WTC11 (cell line): ENCODE results near the gene LRMDA. TPM values are rescaled to one million over a fixed set of nuclear protein-coding genes. Genes with fewer than 3 reads are reported as not detected.

Experiments
- ATAC-seq: fragments of 200-7000 bp; cut with Tn5 transposase; 2 replicates; pipeline ENCODE4 v1.10.0; 2021; ENCODE audit warnings: mild to moderate bottlenecking, moderate library complexity
- CTCF ChIA-PET: fragments of 300-600 bp; sonication (Branson Sonifier 250); formaldehyde crosslinking; loops from one replicate; lab custom pipeline; 2021; ENCODE audit warnings: antibody characterized with exemption; lab: Charles Lee
- POLR2A ChIA-PET: fragments of 350-600 bp; sonication (Branson Sonifier 250); formaldehyde crosslinking; loops from one replicate; lab custom pipeline; 2021; ENCODE audit warnings: antibody characterized with exemption; lab: Charles Lee
- DNase-seq: peaks from one replicate; pipeline ENCODE4 v3.0.0; 2021; ENCODE audit warnings: low spot score
- H3K27ac Mint-ChIP-seq: 2 replicates; pipeline ENCODE4 v1.8.0; 2021; ENCODE audit warnings: mixed read lengths
- H3K27me3 Mint-ChIP-seq: 2 replicates; pipeline ENCODE4 v1.8.0; 2021; ENCODE audit warnings: low read depth, mild to moderate bottlenecking, moderate library complexity, mixed read lengths
- H3K36me3 Mint-ChIP-seq: 2 replicates; pipeline ENCODE4 v1.8.0; 2021; ENCODE audit warnings: mixed read lengths
- H3K4me1 Mint-ChIP-seq: 2 replicates; pipeline ENCODE4 v1.8.0; 2022; ENCODE audit warnings: mixed read lengths
- H3K4me3 Mint-ChIP-seq: 2 replicates; pipeline ENCODE4 v1.8.0; 2021; ENCODE audit warnings: mild to moderate bottlenecking, moderate library complexity, mixed read lengths
- H3K9me3 Mint-ChIP-seq: 2 replicates; pipeline ENCODE4 v1.8.0; 2021; ENCODE audit warnings: mixed read lengths
- CREB1 ChIP-seq: sonication (generic); formaldehyde crosslinking; IDR thresholded peaks from 2 replicates; pipeline ENCODE4 v1.8.0; 2023; ENCODE audit warnings: mild to moderate bottlenecking, missing genetic modification reagents
- EMX1 ChIP-seq: fragments of 250-450 bp; sonication (Bioruptor Pico); IDR thresholded peaks from 2 replicates; pipeline ENCODE4 v1.8.0; 2021; ENCODE audit warnings: mild to moderate bottlenecking
- IRF2 ChIP-seq: sonication (generic); formaldehyde crosslinking; IDR thresholded peaks from 2 replicates; pipeline ENCODE4 v1.8.0; 2022; ENCODE audit warnings: low read depth, missing genetic modification reagents, borderline replicate concordance
- JUN ChIP-seq: sonication (generic); formaldehyde crosslinking; IDR thresholded peaks from 2 replicates; pipeline ENCODE4 v1.8.0; 2023; ENCODE audit warnings: mild to moderate bottlenecking, missing genetic modification reagents
- MYBL2 ChIP-seq: sonication (generic); formaldehyde crosslinking; IDR thresholded peaks from 2 replicates; pipeline ENCODE4 v1.8.1; 2023; ENCODE audit warnings: mild to moderate bottlenecking, moderate library complexity, missing genetic modification reagents
- OVOL2 ChIP-seq: fragments of 250-450 bp; sonication (Bioruptor Pico); IDR thresholded peaks from 2 replicates; pipeline ENCODE4 v1.9.0; 2021; ENCODE audit warnings: mild to moderate bottlenecking, borderline replicate concordance
- PRRX2 ChIP-seq: fragments of 250-450 bp; sonication (Bioruptor Pico); IDR thresholded peaks from 2 replicates; pipeline ENCODE4 v1.8.0; 2021; ENCODE audit warnings: mild to moderate bottlenecking
- ZNF263 ChIP-seq: sonication (generic); formaldehyde crosslinking; IDR thresholded peaks from 2 replicates; pipeline ENCODE4 v1.8.1; 2022; ENCODE audit warnings: low read depth, mild to moderate bottlenecking, moderate library complexity, missing genetic modification reagents
- total RNA-seq: library from RNA; stranded (reverse); gene quantifications from 3 replicates; pipeline ENCODE4 v1.2.3, GENCODE V29; 2021
- TF ChIP-seq, protein P1 (sequence below): fragments of 200-600 bp; IDR thresholded peaks from 2 replicates; pipeline ENCODE4 v1.8.0; 2022; ENCODE audit warnings: antibody characterized with exemption
- TF ChIP-seq, protein P2 (sequence below): sonication (generic); formaldehyde crosslinking; IDR thresholded peaks from 2 replicates; pipeline ENCODE4 v1.8.1; 2023; ENCODE audit warnings: mild to moderate bottlenecking, missing genetic modification reagents
- TF ChIP-seq, protein P3 (sequence below): sonication (generic); formaldehyde crosslinking; IDR thresholded peaks from 2 replicates; pipeline ENCODE4 v1.8.1; 2023; ENCODE audit warnings: mild to moderate bottlenecking, missing genetic modification reagents, borderline replicate concordance
- TF ChIP-seq, protein P4 (sequence below): sonication (generic); formaldehyde crosslinking; IDR thresholded peaks from 2 replicates; pipeline ENCODE4 v1.8.0; 2022; ENCODE audit warnings: mild to moderate bottlenecking, missing genetic modification reagents
- TF ChIP-seq, protein P5 (sequence below): sonication (generic); formaldehyde crosslinking; IDR thresholded peaks from 2 replicates; pipeline ENCODE4 v1.8.0; 2022; ENCODE audit warnings: mild to moderate bottlenecking, missing genetic modification reagents
- TF ChIP-seq, protein P6 (sequence below): fragments of 250-450 bp; sonication (Bioruptor Pico); IDR thresholded peaks from 2 replicates; pipeline ENCODE4 v1.9.0; 2021; ENCODE audit warnings: mild to moderate bottlenecking
- TF ChIP-seq, protein P7 (sequence below): sonication (generic); formaldehyde crosslinking; IDR thresholded peaks from 2 replicates; pipeline ENCODE4 v1.8.1; 2022; ENCODE audit warnings: missing genetic modification reagents, borderline replicate concordance
- TF ChIP-seq, protein P8 (sequence below): sonication (generic); formaldehyde crosslinking; IDR thresholded peaks from 2 replicates; pipeline ENCODE4 v1.8.1; 2022; ENCODE audit warnings: low read depth, missing genetic modification reagents, borderline replicate concordance

LRMDA gene
- total RNA-seq, 1 experiment from 2014 or later, result 0.92 TPM

DNA sequence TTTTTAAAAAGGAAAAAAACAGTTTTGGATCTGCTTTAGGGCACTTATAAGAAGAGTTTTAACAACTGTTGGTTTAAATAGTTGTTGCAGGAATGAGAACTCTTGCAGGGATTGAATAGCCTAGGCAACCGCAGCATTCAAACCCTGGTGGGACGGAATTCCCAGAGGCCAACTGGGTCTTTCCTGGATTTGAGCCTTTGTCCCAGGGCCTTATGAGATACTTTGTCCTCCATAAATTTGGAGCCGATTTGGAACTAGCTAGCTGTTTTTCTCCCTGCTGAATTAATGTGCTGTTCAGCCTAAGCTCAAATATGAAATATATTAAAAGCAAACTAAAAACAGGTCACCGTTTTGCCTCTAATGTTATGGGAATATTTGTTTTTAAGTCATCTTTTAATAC lies 109.6 kb downstream of the LRMDA start:
- ChIA-PET POLR2A (no interaction called here), CTCF (interaction anchor here (0.5 kb wide), 1 partner anchor 9 kb away, joined by 3 read pairs; no protein-coding TSS in a partner anchor)
- DNase-seq, result no peak
- Mint-ChIP-seq H3K36me3 (no peaks in the 10 kb centered on the region), H3K4me3 (no peak overlapping the region), H3K27ac (no peak overlapping the region), H3K27me3 (peaks cover 24% of the 10 kb centered on the region), H3K9me3 (no peaks in the 10 kb centered on the region), H3K4me1 (peaks cover 65% of the 10 kb centered on the region)
- no peak for ATAC-seq
- TF ChIP-seq, protein P1, sequence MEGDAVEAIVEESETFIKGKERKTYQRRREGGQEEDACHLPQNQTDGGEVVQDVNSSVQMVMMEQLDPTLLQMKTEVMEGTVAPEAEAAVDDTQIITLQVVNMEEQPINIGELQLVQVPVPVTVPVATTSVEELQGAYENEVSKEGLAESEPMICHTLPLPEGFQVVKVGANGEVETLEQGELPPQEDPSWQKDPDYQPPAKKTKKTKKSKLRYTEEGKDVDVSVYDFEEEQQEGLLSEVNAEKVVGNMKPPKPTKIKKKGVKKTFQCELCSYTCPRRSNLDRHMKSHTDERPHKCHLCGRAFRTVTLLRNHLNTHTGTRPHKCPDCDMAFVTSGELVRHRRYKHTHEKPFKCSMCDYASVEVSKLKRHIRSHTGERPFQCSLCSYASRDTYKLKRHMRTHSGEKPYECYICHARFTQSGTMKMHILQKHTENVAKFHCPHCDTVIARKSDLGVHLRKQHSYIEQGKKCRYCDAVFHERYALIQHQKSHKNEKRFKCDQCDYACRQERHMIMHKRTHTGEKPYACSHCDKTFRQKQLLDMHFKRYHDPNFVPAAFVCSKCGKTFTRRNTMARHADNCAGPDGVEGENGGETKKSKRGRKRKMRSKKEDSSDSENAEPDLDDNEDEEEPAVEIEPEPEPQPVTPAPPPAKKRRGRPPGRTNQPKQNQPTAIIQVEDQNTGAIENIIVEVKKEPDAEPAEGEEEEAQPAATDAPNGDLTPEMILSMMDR, result no peak
- TF ChIP-seq ZNF263, result no peak
- TF ChIP-seq, protein P2, sequence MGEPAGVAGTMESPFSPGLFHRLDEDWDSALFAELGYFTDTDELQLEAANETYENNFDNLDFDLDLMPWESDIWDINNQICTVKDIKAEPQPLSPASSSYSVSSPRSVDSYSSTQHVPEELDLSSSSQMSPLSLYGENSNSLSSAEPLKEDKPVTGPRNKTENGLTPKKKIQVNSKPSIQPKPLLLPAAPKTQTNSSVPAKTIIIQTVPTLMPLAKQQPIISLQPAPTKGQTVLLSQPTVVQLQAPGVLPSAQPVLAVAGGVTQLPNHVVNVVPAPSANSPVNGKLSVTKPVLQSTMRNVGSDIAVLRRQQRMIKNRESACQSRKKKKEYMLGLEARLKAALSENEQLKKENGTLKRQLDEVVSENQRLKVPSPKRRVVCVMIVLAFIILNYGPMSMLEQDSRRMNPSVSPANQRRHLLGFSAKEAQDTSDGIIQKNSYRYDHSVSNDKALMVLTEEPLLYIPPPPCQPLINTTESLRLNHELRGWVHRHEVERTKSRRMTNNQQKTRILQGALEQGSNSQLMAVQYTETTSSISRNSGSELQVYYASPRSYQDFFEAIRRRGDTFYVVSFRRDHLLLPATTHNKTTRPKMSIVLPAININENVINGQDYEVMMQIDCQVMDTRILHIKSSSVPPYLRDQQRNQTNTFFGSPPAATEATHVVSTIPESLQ, result no peak
- TF ChIP-seq IRF2 (CRISPR knock-in tag), result no peak
- TF ChIP-seq, protein P3, sequence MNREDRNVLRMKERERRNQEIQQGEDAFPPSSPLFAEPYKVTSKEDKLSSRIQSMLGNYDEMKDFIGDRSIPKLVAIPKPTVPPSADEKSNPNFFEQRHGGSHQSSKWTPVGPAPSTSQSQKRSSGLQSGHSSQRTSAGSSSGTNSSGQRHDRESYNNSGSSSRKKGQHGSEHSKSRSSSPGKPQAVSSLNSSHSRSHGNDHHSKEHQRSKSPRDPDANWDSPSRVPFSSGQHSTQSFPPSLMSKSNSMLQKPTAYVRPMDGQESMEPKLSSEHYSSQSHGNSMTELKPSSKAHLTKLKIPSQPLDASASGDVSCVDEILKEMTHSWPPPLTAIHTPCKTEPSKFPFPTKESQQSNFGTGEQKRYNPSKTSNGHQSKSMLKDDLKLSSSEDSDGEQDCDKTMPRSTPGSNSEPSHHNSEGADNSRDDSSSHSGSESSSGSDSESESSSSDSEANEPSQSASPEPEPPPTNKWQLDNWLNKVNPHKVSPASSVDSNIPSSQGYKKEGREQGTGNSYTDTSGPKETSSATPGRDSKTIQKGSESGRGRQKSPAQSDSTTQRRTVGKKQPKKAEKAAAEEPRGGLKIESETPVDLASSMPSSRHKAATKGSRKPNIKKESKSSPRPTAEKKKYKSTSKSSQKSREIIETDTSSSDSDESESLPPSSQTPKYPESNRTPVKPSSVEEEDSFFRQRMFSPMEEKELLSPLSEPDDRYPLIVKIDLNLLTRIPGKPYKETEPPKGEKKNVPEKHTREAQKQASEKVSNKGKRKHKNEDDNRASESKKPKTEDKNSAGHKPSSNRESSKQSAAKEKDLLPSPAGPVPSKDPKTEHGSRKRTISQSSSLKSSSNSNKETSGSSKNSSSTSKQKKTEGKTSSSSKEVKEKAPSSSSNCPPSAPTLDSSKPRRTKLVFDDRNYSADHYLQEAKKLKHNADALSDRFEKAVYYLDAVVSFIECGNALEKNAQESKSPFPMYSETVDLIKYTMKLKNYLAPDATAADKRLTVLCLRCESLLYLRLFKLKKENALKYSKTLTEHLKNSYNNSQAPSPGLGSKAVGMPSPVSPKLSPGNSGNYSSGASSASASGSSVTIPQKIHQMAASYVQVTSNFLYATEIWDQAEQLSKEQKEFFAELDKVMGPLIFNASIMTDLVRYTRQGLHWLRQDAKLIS, result no peak

DNA sequence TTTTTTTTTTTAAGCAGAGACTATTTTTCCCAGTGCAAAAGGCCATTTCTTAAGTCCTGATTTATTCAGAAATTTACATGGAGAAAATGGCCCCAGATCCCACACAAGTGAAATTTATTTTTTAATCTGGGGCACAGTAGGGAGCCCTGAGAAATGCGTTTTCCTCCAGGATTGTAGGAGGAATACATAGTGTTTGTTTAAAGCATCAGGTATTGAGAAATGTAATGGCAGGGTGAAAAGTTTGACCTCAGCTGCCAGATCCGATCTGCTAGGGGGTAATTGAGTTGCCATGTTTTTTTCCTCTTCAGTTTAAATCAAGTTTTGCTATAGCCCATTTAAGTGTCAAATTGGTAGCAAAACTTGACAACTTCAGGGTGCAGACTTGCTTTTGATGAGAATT lies 110.0 kb downstream of the LRMDA start:
- Mint-ChIP-seq H3K9me3 (no peaks in the 10 kb centered on the region), H3K4me3 (no peak overlapping the region), H3K27ac (0 out of 2 replicates have a peak overlapping the region, but pooled peaks have one; percentile 42), H3K27me3 (peaks cover 20% of the 10 kb centered on the region), H3K36me3 (no peaks in the 10 kb centered on the region), H3K4me1 (peaks cover 65% of the 10 kb centered on the region)
- ATAC-seq (no peak), DNase-seq (no peak)
- POLR2A ChIA-PET, result interaction anchor here (0.6 kb wide), 1 partner anchor 89 kb away, joined by 3 read pairs; no protein-coding TSS in a partner anchor
- CTCF ChIA-PET, result interaction anchor here (2.1 kb wide), 1 partner anchor 52 kb away, joined by 7 read pairs; no protein-coding TSS in a partner anchor
- TF ChIP-seq MYBL2 (no peak), EMX1 (CRISPR knock-in tag) (no peak), JUN (no peak), CREB1 (CRISPR knock-in tag) (no peak), OVOL2 (CRISPR knock-in tag) (no peak), PRRX2 (no peak)
- TF ChIP-seq, protein P4, sequence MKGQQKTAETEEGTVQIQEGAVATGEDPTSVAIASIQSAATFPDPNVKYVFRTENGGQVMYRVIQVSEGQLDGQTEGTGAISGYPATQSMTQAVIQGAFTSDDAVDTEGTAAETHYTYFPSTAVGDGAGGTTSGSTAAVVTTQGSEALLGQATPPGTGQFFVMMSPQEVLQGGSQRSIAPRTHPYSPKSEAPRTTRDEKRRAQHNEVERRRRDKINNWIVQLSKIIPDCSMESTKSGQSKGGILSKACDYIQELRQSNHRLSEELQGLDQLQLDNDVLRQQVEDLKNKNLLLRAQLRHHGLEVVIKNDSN (CRISPR knock-in tag), result no peak
- TF ChIP-seq, protein P5, sequence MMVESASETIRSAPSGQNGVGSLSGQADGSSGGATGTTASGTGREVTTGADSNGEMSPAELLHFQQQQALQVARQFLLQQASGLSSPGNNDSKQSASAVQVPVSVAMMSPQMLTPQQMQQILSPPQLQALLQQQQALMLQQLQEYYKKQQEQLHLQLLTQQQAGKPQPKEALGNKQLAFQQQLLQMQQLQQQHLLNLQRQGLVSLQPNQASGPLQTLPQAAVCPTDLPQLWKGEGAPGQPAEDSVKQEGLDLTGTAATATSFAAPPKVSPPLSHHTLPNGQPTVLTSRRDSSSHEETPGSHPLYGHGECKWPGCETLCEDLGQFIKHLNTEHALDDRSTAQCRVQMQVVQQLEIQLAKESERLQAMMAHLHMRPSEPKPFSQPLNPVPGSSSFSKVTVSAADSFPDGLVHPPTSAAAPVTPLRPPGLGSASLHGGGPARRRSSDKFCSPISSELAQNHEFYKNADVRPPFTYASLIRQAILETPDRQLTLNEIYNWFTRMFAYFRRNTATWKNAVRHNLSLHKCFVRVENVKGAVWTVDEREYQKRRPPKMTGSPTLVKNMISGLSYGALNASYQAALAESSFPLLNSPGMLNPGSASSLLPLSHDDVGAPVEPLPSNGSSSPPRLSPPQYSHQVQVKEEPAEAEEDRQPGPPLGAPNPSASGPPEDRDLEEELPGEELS (CRISPR knock-in tag), result no peak
- TF ChIP-seq, protein P6, sequence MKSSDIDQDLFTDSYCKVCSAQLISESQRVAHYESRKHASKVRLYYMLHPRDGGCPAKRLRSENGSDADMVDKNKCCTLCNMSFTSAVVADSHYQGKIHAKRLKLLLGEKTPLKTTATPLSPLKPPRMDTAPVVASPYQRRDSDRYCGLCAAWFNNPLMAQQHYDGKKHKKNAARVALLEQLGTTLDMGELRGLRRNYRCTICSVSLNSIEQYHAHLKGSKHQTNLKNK (CRISPR knock-in tag), result no peak
- TF ChIP-seq, protein P7, sequence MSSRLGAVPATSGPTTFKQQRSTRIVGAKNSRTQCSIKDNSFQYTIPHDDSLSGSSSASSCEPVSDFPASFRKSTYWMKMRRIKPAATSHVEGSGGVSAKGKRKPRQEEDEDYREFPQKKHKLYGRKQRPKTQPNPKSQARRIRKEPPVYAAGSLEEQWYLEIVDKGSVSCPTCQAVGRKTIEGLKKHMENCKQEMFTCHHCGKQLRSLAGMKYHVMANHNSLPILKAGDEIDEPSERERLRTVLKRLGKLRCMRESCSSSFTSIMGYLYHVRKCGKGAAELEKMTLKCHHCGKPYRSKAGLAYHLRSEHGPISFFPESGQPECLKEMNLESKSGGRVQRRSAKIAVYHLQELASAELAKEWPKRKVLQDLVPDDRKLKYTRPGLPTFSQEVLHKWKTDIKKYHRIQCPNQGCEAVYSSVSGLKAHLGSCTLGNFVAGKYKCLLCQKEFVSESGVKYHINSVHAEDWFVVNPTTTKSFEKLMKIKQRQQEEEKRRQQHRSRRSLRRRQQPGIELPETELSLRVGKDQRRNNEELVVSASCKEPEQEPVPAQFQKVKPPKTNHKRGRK, result no peak
- TF ChIP-seq, protein P8, sequence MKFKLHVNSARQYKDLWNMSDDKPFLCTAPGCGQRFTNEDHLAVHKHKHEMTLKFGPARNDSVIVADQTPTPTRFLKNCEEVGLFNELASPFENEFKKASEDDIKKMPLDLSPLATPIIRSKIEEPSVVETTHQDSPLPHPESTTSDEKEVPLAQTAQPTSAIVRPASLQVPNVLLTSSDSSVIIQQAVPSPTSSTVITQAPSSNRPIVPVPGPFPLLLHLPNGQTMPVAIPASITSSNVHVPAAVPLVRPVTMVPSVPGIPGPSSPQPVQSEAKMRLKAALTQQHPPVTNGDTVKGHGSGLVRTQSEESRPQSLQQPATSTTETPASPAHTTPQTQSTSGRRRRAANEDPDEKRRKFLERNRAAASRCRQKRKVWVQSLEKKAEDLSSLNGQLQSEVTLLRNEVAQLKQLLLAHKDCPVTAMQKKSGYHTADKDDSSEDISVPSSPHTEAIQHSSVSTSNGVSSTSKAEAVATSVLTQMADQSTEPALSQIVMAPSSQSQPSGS (CRISPR knock-in tag), result no peak
